HG02970 (cell line): ENCODE data around the gene CDH18.
"Not testable (repeated sequence)": the region's sequence is repeated elsewhere in the genome, so short reads cannot be mapped to it uniquely, and the experiment has no call there.

Experiments
- ATAC-seq: cut with Tn5 transposase; IDR thresholded peaks from one replicate; pipeline ENCODE4 v1.9.1; 2021; ENCODE audit warnings: mild to moderate bottlenecking, moderate library complexity, moderate number of reproducible peaks; ENCODE audit not compliant: unreplicated experiment, low FRiP score

The CDH18 gene

DNA sequence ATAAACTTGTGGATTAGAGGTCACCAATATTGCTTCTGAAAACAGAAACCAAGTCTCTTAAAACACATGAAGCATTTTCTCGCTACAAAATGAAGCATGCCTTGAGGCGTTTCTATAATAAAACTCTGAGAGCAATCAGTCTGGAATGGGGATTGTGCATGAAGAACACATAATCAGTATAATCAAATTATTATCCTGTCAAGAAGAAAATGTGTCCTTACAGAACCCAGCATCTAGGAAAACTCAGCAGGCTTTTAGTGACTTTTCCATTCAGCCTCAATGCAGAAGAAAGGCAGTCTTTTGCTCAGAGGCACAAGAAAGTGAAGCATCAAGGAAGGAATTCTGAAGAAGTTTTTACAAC lies 121.9 kb downstream of the CDH18 start:
- ATAC-seq, result no peak

- no peak for ATAC-seq
Observed at GRCh38 chr5:19865336-19866089, 122.5 kb downstream of the CDH18 start.

- ATAC-seq, result no peak
Observed at GRCh38 chr5:19862711-19863110, 125.3 kb downstream of the CDH18 start.

DNA sequence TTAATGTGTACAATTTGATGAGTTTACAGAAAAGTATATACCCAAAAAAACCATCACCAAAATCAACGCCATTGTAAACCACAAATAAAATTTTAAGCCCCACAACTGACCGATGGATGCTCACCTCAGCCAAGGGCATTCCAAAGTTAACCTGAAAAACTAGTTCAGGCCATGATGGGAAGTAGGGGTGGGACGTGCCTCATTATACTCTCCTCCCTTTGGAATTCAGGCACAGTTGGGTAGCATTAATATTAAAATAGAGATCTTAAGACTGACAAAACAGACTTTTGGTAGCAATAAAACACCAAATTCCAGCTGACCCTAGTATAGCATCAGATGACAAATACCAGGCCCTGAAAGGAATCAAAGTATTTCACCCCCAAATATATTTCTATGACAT lies 129.0 kb downstream of the CDH18 start:
- no peak for ATAC-seq

- ATAC-seq, result no peak
Observed at GRCh38 chr5:19855931-19856330, 132.1 kb downstream of the CDH18 start.

GRCh38 chr5:19855453-19855852 lies 132.5 kb downstream of the CDH18 start:
- ATAC-seq, result no peak

DNA sequence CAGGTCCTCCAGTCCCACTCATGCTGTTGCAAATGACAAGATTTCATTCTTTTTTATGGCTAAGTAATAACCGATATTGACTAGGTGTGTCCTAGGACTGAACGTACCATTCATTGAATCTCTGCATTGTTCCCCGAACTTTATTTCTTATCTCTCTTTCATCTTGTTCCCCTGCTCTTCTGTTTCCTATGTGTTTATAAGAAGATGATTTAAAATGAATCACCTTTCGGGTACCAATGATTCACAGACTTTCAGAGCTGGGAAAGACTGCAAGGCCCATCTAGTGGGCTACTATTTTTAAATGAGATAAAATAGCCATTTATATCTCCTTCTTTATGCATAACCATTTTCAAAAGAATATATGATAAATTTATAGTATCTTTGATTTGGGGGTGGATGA lies 133.0 kb downstream of the CDH18 start:
- ATAC-seq, result no peak

DNA sequence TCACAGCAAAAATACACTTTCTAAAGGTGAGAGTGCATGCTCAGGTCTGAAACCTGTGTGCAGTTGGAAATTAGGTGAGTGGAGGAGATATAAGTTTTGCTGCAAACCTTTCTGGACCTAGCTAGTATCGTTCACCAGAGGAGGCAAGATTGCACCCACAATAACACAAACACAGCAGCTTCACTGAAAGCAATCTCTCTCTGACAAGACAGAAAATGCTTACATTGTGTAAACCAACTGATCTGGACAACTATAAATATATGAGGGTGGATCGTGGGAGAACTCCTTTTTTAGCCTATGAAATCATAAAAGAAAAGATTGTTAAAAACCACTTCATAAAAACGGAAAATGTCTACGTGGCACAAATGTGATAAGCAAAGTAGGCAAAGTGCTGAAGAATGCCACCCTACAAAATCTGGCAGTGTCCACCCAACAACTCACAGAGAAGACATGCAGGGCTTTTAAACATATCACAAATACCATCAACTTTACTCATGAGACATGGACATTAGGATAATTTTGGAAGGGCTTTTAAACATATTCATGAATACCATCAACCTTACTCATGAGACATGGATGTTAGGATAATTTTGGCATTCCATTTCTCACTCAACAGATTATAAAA lies 134.3 kb downstream of the CDH18 start:
- no peak for ATAC-seq

- no peak for ATAC-seq
Observed at GRCh38 chr5:19837536-19838174, 150.3 kb downstream of the CDH18 start.

DNA sequence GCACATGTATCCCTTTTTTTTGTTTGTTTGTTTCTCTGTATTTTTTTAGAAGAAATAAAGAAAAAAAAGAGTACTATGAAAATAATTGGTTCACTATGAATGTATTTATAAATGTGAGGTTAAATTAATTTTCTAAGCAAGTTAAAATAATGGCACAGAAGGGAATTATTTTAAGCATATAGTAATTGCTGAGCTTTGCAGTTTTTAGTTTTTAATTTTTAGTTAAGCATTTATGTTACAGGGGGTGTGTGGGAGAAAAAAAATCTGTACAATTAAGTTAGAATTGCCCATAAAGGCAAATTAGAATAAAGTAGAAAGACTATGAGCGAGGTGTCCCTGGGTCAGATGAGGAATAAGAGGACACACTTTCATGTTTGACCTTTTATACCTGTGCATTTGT lies 152.6 kb downstream of the CDH18 start:
- ATAC-seq, result no peak

GRCh38 chr5:19812720-19813119 lies 175.3 kb downstream of the CDH18 start:
- not testable (repeated sequence) for ATAC-seq

- ATAC-seq, result no peak
Observed at GRCh38 chr5:19806756-19807155, 181.2 kb downstream of the CDH18 start.

- ATAC-seq, result no peak
Observed at GRCh38 chr5:19802686-19803085, 185.3 kb downstream of the CDH18 start.

DNA sequence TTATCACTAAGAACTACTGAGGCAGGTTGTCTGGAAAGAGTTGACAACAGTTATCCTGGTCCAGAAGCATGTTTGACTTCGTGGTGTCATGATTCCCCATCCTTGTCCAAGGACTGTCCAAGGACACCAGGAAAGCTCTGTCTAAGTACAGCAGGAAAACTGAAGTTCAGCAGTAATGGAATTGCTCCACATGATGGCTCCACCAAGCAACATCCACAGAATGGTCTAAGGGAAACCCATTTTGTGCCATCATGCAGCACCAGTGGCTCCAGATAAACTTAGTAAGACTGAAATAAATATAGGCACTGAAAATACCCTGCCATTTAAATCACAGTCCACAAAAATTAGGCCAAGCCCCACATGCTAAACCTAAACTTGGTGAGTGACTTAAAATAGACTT lies 192.8 kb downstream of the CDH18 start:
- ATAC-seq, result no peak

GRCh38 chr5:19790829-19791466 lies 197.1 kb downstream of the CDH18 start:
- ATAC-seq, result no peak

DNA sequence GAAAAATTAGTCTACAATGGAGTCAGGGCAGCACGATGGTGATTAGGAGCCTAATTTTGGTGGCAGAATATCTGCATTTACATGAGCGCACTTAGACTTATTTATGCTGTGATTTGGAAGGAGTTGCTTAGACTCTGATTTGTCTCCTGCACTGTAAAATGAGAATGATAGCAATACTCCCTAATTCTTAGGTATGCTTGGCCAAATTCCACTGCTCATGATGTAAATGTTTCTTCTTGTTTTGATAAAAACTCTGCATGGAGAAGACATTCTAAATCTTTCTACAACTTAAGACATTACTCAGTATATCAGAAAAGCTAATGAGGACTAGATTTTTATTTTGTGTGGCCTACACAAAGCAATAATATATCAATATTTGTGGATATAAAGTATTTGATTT lies 205.4 kb downstream of the CDH18 start:
- ATAC-seq, result no peak

- no peak for ATAC-seq
Observed at GRCh38 chr5:19777363-19777762, 210.6 kb downstream of the CDH18 start.

DNA sequence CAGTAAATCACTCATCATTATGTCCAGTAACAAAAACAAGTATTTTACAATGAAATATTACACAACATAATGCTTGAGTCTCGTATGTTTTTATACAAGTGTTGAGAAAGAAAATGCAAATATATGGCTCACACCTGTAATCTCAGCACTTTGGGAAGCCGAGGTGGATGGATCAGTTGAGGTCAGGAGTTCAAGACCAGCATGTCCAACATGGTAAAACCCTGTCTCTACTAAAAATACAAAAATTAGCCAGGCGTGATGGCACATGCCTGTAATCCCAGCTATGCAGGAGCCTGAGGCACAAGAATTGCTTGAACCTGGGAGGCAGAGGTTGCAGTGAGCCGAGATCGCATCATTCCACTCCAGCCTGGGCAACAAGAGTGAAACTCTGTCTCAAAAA lies 211.1 kb downstream of the CDH18 start:
- not testable (repeated sequence) for ATAC-seq

GRCh38 chr5:19771174-19771835 lies 216.7 kb downstream of the CDH18 start:
- ATAC-seq, result no peak

DNA sequence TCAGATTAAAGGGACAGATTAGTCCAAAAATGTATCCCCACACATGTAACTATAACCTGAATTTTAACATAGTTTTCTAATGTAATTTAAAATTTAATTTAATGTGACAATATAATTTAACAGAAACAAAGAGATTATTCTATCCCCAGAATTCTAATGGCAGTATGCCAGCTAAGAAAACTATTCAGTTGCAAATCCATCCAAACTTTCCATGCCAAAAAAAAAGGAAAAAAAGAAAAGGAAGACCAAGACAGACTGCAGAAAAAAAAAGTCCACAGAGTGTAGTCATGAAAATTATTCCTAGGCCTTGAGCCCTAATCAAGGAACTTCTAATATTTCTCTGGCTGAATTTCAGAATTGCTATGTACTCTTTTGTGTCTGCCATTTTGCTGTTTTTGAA lies 217.6 kb downstream of the CDH18 start:
- ATAC-seq, result no peak

- ATAC-seq, result no peak
Observed at GRCh38 chr5:19767987-19768386, 220.0 kb downstream of the CDH18 start.
